Thyroid gland (tissue), 4 donors: ENCODE results near the gene DCAF7. TPM values are rescaled to one million over a fixed set of nuclear protein-coding genes. Genes with fewer than 3 reads are reported as not detected.

Source experiments
- DNase-seq, 2 donors: peaks; one replicate each; pipeline ENCODE4 v3.0.0-alpha.2; 2019
- H3K27ac ChIP-seq, 3 donors: fragments of 200-600 bp; sonication (generic); 1 replicate in 2 of 3; 2 replicates in 1 of 3; pipeline ENCODE4 v1.5.1; 2016 to 2019; ENCODE audit warnings: mild to moderate bottlenecking in 1 of 3, moderate library complexity in 1 of 3
- H3K27me3 ChIP-seq: fragments of 200-600 bp; sonication (generic); one replicate; pipeline ENCODE4 v1.5.1; 2019
- H3K36me3 ChIP-seq, 2 donors: fragments of 200-600 bp; sonication (generic); one replicate each; pipeline ENCODE4 v1.5.1; 2016 to 2019
- H3K4me1 ChIP-seq, 2 donors: fragments of 200-600 bp; sonication (generic); one replicate each; pipeline ENCODE4 v1.5.1; 2017 to 2019
- H3K4me3 ChIP-seq, 3 donors: fragments of 200-600 bp; sonication (generic); replicated peaks in 1 of 3; 1 replicate in 2 of 3; 2 replicates in 1 of 3; pipeline ENCODE4 v1.5.1; 2016; ENCODE audit warnings: mild to moderate bottlenecking in 1 of 3
- H3K9me3 ChIP-seq: fragments of 200-600 bp; sonication (generic); one replicate; pipeline ENCODE4 v1.5.1; 2017
- CTCF ChIP-seq, 6 experiments: fragments of 200-600 bp in 3 of 6; fragments of 450-650 bp in 3 of 6; sonication (generic) in 3 of 6; IDR thresholded peaks; one replicate each; pipeline ENCODE4 v1.5.1; 2016 to 2019; ENCODE audit warnings: antibody characterized with exemption in 6 of 6, mild to moderate bottlenecking in 2 of 6, inconsistent platforms in 1 of 6, moderate library complexity in 1 of 6
- POLR2A ChIP-seq, 2 donors: fragments of 450-650 bp; IDR thresholded peaks; one replicate each; pipeline ENCODE4 v1.6.1; 2017; ENCODE audit warnings: antibody characterized with exemption in 2 of 2, mild to moderate bottlenecking in 2 of 2, moderate library complexity in 1 of 2
- WGBS, 2 donors: methylation state at CpG; one replicate each; pipeline ENCODE4 v1.1.5; 2017; 5-methylcytosine and 5-hydroxymethylcytosine counted together
- intact Hi-C: fragments of 100-400 bp; cut with DNase I; formaldehyde crosslinking; loops from one replicate; pipeline ENCODE4 v1.15.1; 2023
- total RNA-seq, 4 donors: library from RNA; depleted of rRNA; stranded (reverse); fragments of >200 nt; gene quantifications; one replicate each; pipeline ENCODE4 v1.2.3, GENCODE V29; 2016

Gene DCAF7
- total RNA-seq, 4 donors from 2014 or later = 35.1 to 44.8 (median 40.5) TPM

DNA sequence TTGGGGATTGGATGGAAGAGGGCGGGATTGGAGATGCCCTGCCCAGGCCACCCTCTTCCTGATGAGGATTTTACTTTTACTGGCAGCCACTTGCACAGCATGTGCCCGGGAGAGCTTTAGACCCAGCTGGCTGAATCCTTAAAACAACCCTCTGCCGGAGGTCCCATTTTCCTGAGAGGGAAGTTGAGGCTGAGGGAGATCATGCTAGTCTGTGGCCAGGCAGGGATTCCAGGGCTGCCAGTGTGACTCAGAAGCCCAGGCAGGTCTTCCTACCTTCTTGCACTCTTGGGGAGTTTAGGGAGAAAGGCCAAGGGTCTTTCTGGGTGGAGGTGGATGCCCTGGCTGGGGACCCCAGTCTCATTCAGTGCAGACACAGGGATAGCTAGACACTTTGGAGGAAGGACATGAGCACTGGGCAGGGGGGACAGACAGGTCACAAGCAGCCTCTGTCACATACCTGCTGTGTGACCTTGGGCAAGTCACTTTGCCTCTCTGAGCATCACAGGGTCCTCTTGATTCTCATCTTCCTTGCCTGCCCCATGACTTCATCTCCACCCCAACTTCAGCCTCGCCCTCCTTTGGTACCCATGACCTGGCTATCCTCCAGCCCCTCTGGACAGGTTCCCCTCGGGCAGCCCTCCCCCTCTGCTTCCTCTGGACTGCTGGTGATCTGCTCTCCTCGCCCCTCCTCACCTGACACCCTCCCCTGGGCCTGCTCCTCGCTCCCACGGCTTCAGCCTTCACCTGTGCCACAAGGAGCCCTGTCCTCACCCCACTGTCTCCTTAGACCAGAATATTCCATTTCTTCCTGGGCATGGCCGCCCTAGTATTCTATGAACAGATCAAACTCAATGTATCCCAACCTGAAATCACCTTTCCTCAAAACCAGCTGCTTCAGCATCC is 11.3 kb upstream of the DCAF7 start:
- no peak for TF ChIP-seq POLR2A (IDR thresholded peaks at IDR 0.05)
- no peak for TF ChIP-seq CTCF (IDR thresholded peaks at IDR 0.05)
- Histone ChIP-seq H3K4me3 (no peak overlapping the region), H3K36me3 (no peaks in the 10 kb centered on the region), H3K9me3 (no peaks in the 10 kb centered on the region), H3K27me3 (no peaks in the 10 kb centered on the region), H3K27ac (no peak overlapping the region), H3K4me1 (peaks cover 0 to 5% of the 10 kb centered on the region in 2 donors)
- intact Hi-C loops = no loop called here
- DNase-seq = no peak
- 71 to 79% methylated on average over 8 to 9 of the region's 9 CpGs for WGBS, 2 donors

- no peak for DNase-seq
- Histone ChIP-seq H3K27me3 (no peaks in the 10 kb centered on the region), H3K4me3 (no peak overlapping the region), H3K36me3 (no peaks in the 10 kb centered on the region), H3K27ac (no peak overlapping the region), H3K9me3 (no peaks in the 10 kb centered on the region), H3K4me1 (peaks cover 0 to 5% of the 10 kb centered on the region in 2 donors)
- TF ChIP-seq CTCF (IDR thresholded peaks at IDR 0.05) (no peak), POLR2A (IDR thresholded peaks at IDR 0.05) (no peak)
- WGBS, 2 donors = 42 to 43% methylated on average over 4 of the region's 4 CpGs
- intact Hi-C loops = no loop called here
Measured at GRCh38 chr17:63540590-63540989, 9.7 kb upstream of the DCAF7 start.

- DNase-seq = no peak
Measured at GRCh38 chr17:63542218-63542545, 8.1 kb upstream of the DCAF7 start.

DNA sequence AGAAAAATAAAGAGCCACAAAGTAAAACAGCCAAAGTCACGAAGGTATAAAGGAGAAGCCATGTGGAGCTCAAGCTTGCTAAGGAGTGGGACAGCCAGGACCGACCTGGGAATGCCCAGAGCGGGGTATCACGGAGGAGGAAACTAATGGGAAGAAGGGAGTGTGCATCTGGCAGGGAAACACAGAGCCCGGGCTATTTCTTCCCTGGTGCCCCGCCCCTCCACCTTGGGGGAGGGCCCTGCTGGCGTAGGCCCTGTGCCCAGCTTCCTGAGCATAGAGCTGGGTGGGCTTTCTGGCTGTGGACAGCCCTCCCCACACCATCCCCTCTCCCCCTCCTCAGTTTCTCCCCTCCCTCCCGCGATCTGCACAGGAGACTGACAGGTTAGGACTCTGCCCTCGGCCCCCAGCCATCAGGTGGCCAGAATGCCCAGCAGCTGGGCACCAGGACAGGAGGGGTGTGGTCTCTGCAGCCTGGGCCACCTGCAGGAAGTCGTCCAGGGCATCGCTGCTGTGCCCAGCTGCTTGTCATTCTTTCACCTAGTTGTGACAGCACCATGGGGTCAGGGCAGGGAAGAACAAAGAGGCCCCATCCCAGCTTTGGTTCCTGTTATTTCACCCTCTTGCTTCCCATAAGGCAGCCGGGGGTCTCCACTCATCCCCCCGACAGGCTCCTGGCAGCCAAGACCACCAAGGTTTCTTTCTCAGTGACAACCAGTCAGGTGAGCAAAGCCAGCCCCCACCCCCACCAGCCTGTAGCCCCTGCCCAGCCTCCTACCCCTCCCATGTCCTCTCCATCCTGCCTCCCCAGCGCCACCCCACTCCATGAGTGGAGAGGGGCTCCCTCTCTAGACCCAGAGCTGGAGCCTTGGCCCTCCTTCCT is 7.1 kb upstream of the DCAF7 start:
- no peak overlapping the region for H3K27ac ChIP-seq
- peaks cover 0 to 2% of the 10 kb centered on the region in 2 donors for H3K4me1 ChIP-seq
- DNase-seq = no peak
- H3K27me3 ChIP-seq = no peaks in the 10 kb centered on the region
- no peak overlapping the region for H3K4me3 ChIP-seq
- 64 to 74% methylated on average over 11 to 13 of the region's 15 CpGs for WGBS, 2 donors
- TF ChIP-seq CTCF (IDR thresholded peaks at IDR 0.05) (no peak), POLR2A (IDR thresholded peaks at IDR 0.05) (no peak)
- intact Hi-C loops = no loop called here
- no peaks in the 10 kb centered on the region for H3K36me3 ChIP-seq
- no peaks in the 10 kb centered on the region for H3K9me3 ChIP-seq

More at GRCh38 chr17:63542218-63542545, 8.1 kb upstream of the DCAF7 start:
- no peaks in the 10 kb centered on the region for H3K9me3 ChIP-seq
- H3K4me3 ChIP-seq = no peak overlapping the region
- intact Hi-C loops = no loop called here
- H3K4me1 ChIP-seq = peaks cover 0 to 5% of the 10 kb centered on the region in 2 donors
- no peaks in the 10 kb centered on the region for H3K36me3 ChIP-seq
- H3K27ac ChIP-seq = no peak overlapping the region
- no peaks in the 10 kb centered on the region for H3K27me3 ChIP-seq
- WGBS, 2 donors = 88 to 95% methylated on average over 7 to 9 of the region's 9 CpGs
- TF ChIP-seq POLR2A (IDR thresholded peaks at IDR 0.05) (no peak), CTCF (IDR thresholded peaks at IDR 0.05) (no peak)
